TTC549 (cell line): ENCODE measurements around the gene STARD8.
"Not testable (repeated sequence)": the region's sequence is repeated elsewhere in the genome, so short reads cannot be mapped to it uniquely, and the experiment has no call there.

ENCODE experiments used
- FAIRE-seq: peaks from 2 replicates; lab custom pipeline; 2012; peaks lifted over from hg19 to GRCh38; lab: Jason Lieb, UNC

Gene STARD8

GRCh38 chrX:68658530-68658929 is 11.1 kb downstream of the STARD8 start:
- no peak for FAIRE-seq

GRCh38 chrX:68659385-68659784 is 11.9 kb downstream of the STARD8 start:
- FAIRE-seq, result no peak

GRCh38 chrX:68659786-68660185 is 12.3 kb downstream of the STARD8 start:
- no peak for FAIRE-seq

GRCh38 chrX:68660746-68661145 is 13.3 kb downstream of the STARD8 start:
- FAIRE-seq, result no peak

- FAIRE-seq, result no peak
These were observed 18.0 kb downstream of the STARD8 start for GRCh38 chrX:68665502-68665901.

- no peak for FAIRE-seq
These were observed 19.1 kb downstream of the STARD8 start for GRCh38 chrX:68666580-68666979.

GRCh38 chrX:68669094-68669860 is 21.8 kb downstream of the STARD8 start:
- no peak for FAIRE-seq

GRCh38 chrX:68669871-68670270 is 22.4 kb downstream of the STARD8 start:
- FAIRE-seq, result no peak

GRCh38 chrX:68671221-68671620 is 23.8 kb downstream of the STARD8 start:
- no peak for FAIRE-seq

GRCh38 chrX:68672581-68673318 is 25.3 kb downstream of the STARD8 start:
- FAIRE-seq, result no peak

GRCh38 chrX:68675571-68675970 is 28.1 kb downstream of the STARD8 start:
- FAIRE-seq, result no peak

GRCh38 chrX:68676335-68676734 is 28.9 kb downstream of the STARD8 start:
- FAIRE-seq, result no peak

GRCh38 chrX:68677998-68678397 is 30.5 kb downstream of the STARD8 start:
- no peak for FAIRE-seq

GRCh38 chrX:68681443-68681941 is 34.0 kb downstream of the STARD8 start:
- no peak for FAIRE-seq

GRCh38 chrX:68682790-68683189 is 35.3 kb downstream of the STARD8 start:
- FAIRE-seq, result no peak

GRCh38 chrX:68683580-68683979 is 36.1 kb downstream of the STARD8 start:
- FAIRE-seq, result no peak

GRCh38 chrX:68684291-68684918 is 36.9 kb downstream of the STARD8 start:
- FAIRE-seq, result no peak

- no peak for FAIRE-seq
These were observed 37.4 kb downstream of the STARD8 start for GRCh38 chrX:68684919-68685304.

GRCh38 chrX:68685685-68686084 is 38.2 kb downstream of the STARD8 start:
- no peak for FAIRE-seq

- FAIRE-seq, result no peak
These were observed 38.9 kb downstream of the STARD8 start for GRCh38 chrX:68686097-68686977.

GRCh38 chrX:68688931-68689330 is 41.5 kb downstream of the STARD8 start:
- not testable (repeated sequence) for FAIRE-seq

GRCh38 chrX:68690936-68691501 is 43.6 kb downstream of the STARD8 start:
- no peak for FAIRE-seq
